Tibial nerve (tissue), 4 donors: ENCODE measurements around the gene ADI1. TPM values are rescaled to one million over a fixed set of nuclear protein-coding genes. Genes with fewer than 3 reads are reported as not detected.
A peak's percentile ranks its signal among the peaks of the same experiment; 100 is the strongest.

ENCODE experiments used
- DNase-seq, 2 donors: peaks; one replicate each; pipeline ENCODE4 v3.0.0-alpha.2; 2019; ENCODE audit warnings: low spot score in 2 of 2
- H3K27ac ChIP-seq, 4 donors: fragments of 200-600 bp; sonication (generic) in 3 of 4; one replicate each; pipeline ENCODE4 v1.5.1; 2017 to 2019; ENCODE audit warnings: mild to moderate bottlenecking in 1 of 4
- H3K27me3 ChIP-seq, 2 donors: fragments of 200-600 bp; sonication (generic) in 1 of 2; one replicate each; pipeline versions ENCODE4 v1.5.1 to v1.6.0; 2017 to 2019
- H3K36me3 ChIP-seq, 3 donors: fragments of 200-600 bp; sonication (generic); one replicate each; pipeline ENCODE4 v1.5.1; 2018 to 2019
- H3K4me1 ChIP-seq, 4 donors: fragments of 200-600 bp; sonication (generic) in 3 of 4; one replicate each; pipeline ENCODE4 v1.5.1; 2017 to 2019
- H3K4me3 ChIP-seq, 4 donors: fragments of 200-600 bp; sonication (generic) in 3 of 4; one replicate each; pipeline ENCODE4 v1.5.1; 2017 to 2019; ENCODE audit warnings: mild to moderate bottlenecking in 1 of 4, moderate library complexity in 1 of 4
- H3K9me3 ChIP-seq, 4 donors: fragments of 200-600 bp; sonication (generic) in 3 of 4; one replicate each; pipeline ENCODE4 v1.5.1; 2017 to 2019
- CTCF ChIP-seq, 5 experiments: fragments of 200-600 bp in 3 of 5; fragments of 450-650 bp in 2 of 5; sonication (generic) in 3 of 5; IDR thresholded peaks; one replicate each; pipeline ENCODE4 v1.5.1; 2016 to 2019; ENCODE audit warnings: antibody characterized with exemption in 5 of 5, mild to moderate bottlenecking in 3 of 5, moderate library complexity in 2 of 5
- EP300 ChIP-seq, 2 donors: sonication (generic); formaldehyde crosslinking; IDR thresholded peaks; one replicate each; pipeline ENCODE4 v1.6.1; 2017; ENCODE audit warnings: antibody characterized with exemption in 2 of 2, mild to moderate bottlenecking in 1 of 2
- POLR2A ChIP-seq, 2 donors: fragments of 450-650 bp; IDR thresholded peaks; one replicate each; pipeline ENCODE4 v1.6.1; 2017; ENCODE audit warnings: antibody characterized with exemption in 2 of 2, mild to moderate bottlenecking in 2 of 2, moderate library complexity in 2 of 2
- WGBS, 2 donors: methylation state at CpG; one replicate each; pipeline ENCODE4 v1.1.5; 2018; 5-methylcytosine and 5-hydroxymethylcytosine counted together
- total RNA-seq, 4 donors: library from RNA; depleted of rRNA; stranded (reverse); fragments of >200 nt; gene quantifications; one replicate each; pipeline ENCODE4 v1.1.0, GENCODE V29; 2016

The ADI1 gene
- total RNA-seq, 4 donors from 2014 or later = 51.9 to 112 (median 106) TPM

GRCh38 chr2:3465328-3465727, 54.0 kb downstream of the ADI1 start:
- 86 to 90% methylated on average over 28 of the region's 28 CpGs for WGBS, 2 donors

DNA sequence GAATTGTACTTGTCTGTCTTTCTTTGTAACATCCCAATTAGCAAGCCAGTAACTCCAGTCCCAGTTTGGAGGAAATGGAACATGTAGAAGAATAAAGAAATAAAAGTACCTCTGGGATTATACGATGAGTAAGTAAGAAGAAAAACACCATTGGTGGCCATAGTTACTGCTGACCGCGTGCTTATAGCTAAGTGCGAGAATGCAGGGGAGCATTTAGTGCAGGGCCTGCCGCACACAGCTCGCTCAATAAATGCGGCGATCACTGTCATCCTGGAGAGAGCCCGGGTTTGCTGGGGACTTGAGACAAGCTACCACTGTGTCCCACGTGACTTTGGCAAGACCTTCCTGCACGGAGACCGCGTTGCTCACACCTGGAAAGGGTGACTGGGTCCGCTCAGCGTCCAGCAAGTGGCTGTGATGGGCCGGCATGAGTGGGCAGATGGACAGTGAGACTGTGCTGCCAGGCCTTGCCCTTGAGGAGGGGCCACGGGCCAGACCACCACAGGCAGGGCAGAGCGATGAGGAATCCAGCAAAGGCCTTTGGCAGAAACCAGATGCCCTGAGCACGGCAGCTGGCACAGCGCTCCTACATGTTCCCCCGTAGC, 54.8 kb downstream of the ADI1 start:
- peak in 1 of 2 donors; percentile 11 for DNase-seq
- Histone ChIP-seq H3K27ac (peak overlapping the region in 2 of 4 donors; percentile 87 to 95), H3K36me3 (peaks cover 0 to 72% (median 0%) of the 10 kb centered on the region in 3 donors), H3K4me3 (no peak overlapping the region), H3K4me1 (peaks cover 4 to 56% (median 26%) of the 10 kb centered on the region in 4 donors), H3K9me3 (no peaks in the 10 kb centered on the region), H3K27me3 (no peaks in the 10 kb centered on the region)
- WGBS, 2 donors = 92 to 93% methylated on average over 21 of the region's 21 CpGs
- no peak for TF ChIP-seq POLR2A (IDR thresholded peaks at IDR 0.05)
- TF ChIP-seq CTCF (IDR thresholded peaks at IDR 0.05) = no peak
- no peak for TF ChIP-seq EP300 (IDR thresholded peaks at IDR 0.05)

More at GRCh38 chr2:3465328-3465727, 54.0 kb downstream of the ADI1 start:
- peaks cover 6 to 61% (median 30%) of the 10 kb centered on the region in 4 donors for H3K4me1 ChIP-seq
- no peak overlapping the region for H3K4me3 ChIP-seq
- no peaks in the 10 kb centered on the region for H3K9me3 ChIP-seq
- DNase-seq = peak in 1 of 2 donors; percentile 11
- peak overlapping the region; percentile 64 to 95 (median 82) for H3K27ac ChIP-seq
- no peaks in the 10 kb centered on the region for H3K27me3 ChIP-seq
- TF ChIP-seq EP300 (IDR thresholded peaks at IDR 0.05) (no peak), POLR2A (IDR thresholded peaks at IDR 0.05) (no peak), CTCF (IDR thresholded peaks at IDR 0.05) (no peak)
- peaks cover 0 to 72% (median 0%) of the 10 kb centered on the region in 3 donors for H3K36me3 ChIP-seq

- H3K27ac ChIP-seq = peak overlapping the region in 2 of 4 donors; percentile 87 to 95
- H3K4me3 ChIP-seq = no peak overlapping the region
- 90 to 91% methylated on average over 12 to 13 of the region's 13 CpGs for WGBS, 2 donors
- H3K9me3 ChIP-seq = no peaks in the 10 kb centered on the region
- DNase-seq = peak in 1 of 2 donors; percentile 4
- no peaks in the 10 kb centered on the region for H3K27me3 ChIP-seq
- TF ChIP-seq CTCF (IDR thresholded peaks at IDR 0.05) (no peak), EP300 (IDR thresholded peaks at IDR 0.05) (no peak), POLR2A (IDR thresholded peaks at IDR 0.05) (no peak)
- H3K36me3 ChIP-seq = peaks cover 0 to 67% (median 0%) of the 10 kb centered on the region in 3 donors
- H3K4me1 ChIP-seq = peaks cover 0 to 52% (median 21%) of the 10 kb centered on the region in 4 donors
Measured at GRCh38 chr2:3463944-3464343, 55.4 kb downstream of the ADI1 start.

DNA sequence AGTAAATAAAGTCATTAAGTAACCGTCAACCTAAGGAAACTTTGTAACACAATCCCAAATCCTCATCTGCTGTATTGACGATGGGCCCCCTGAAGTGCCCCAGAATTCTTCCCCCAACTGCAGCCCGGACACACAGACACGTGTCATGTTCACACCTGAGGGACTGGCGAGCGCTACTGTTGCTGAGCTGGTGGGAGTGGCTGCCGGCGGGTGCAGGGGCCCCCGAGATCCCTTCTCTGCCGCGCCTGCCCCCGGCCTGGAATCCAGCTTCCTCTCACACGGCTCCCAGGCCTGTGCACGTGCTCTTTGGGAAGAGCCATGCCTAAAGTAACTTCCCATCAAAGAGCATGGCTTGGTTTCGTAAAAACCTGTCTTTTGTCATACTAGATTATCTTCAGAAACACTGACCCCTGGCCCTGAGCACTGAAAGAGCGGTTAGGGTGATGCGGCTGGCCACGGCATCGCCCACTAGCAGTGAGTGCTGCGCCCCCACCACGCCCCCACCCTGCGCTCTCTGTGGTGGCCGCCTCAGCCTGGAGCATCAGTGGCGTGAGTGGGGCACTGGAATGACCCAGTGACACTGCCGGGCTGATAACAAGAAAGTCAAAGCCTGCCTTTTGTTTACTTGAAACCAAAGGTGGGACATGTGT, 56.0 kb downstream of the ADI1 start:
- Histone ChIP-seq H3K27ac (peak overlapping the region in 2 of 4 donors; percentile 49 to 95), H3K36me3 (peaks cover 0 to 64% (median 0%) of the 10 kb centered on the region in 3 donors), H3K27me3 (no peaks in the 10 kb centered on the region), H3K9me3 (no peaks in the 10 kb centered on the region), H3K4me1 (peaks cover 0 to 45% (median 19%) of the 10 kb centered on the region in 4 donors), H3K4me3 (no peak overlapping the region)
- TF ChIP-seq EP300 (IDR thresholded peaks at IDR 0.05) = no peak
- TF ChIP-seq CTCF (IDR thresholded peaks at IDR 0.05) = no peak
- TF ChIP-seq POLR2A (IDR thresholded peaks at IDR 0.05) = no peak
- DNase-seq = peak in 1 of 2 donors; percentile 9
- 82 to 85% methylated on average over 25 of the region's 25 CpGs for WGBS, 2 donors
